ENCODE measurements around the gene CLP1.

DNA sequence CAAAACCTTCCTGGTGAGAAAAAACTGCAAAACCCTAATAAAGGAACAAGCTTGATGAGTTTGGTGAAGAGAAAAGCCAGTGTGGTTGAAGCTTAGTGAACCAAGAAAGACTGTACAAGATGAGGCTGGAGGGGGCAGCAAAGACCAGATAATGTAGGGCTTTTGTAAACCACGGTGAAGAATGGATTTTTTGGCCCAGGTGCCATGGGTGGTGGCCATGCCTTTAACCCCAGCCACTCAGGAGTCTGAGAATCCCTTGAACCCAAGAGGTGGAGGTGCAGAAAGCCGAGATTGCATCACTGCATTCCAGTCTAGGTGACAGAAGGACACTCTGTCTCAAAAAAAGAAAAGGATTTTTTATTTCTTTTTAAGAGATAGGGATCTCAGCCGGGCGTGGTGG, 5.3 kb downstream of the CLP1 start:
- TF ChIP-seq EZH2 (IDR thresholded peaks at IDR 0.05; ENCODE audit: insufficient read depth, poor library complexity, severe bottlenecking) = no peak
- TF ChIP-seq EZH2phosphoT487 (IDR thresholded peaks at IDR 0.05; ENCODE audit: insufficient read depth, low read depth) = no peak
